ENCODE results near the gene SDCCAG8.

Gene SDCCAG8

GRCh38 chr1:243420016-243420945, 164.4 kb downstream of the SDCCAG8 start:
- no peak for DNase-seq (ENCODE audit: low read depth, low spot score)

- DNase-seq (ENCODE audit: low read depth, low spot score): no peak
Observed at GRCh38 chr1:243420946-243421685, 165.3 kb downstream of the SDCCAG8 start.

GRCh38 chr1:243421784-243422183, 165.9 kb downstream of the SDCCAG8 start:
- DNase-seq (ENCODE audit: low read depth, low spot score): peak; percentile 11

- no peak for DNase-seq (ENCODE audit: low read depth, low spot score)
Observed at GRCh38 chr1:243422362-243422761, 166.5 kb downstream of the SDCCAG8 start.

- no peak for DNase-seq (ENCODE audit: low read depth, low spot score)
Observed at GRCh38 chr1:243428084-243428483, 172.2 kb downstream of the SDCCAG8 start.

GRCh38 chr1:243428617-243429342, 172.9 kb downstream of the SDCCAG8 start:
- no peak for DNase-seq (ENCODE audit: low read depth, low spot score)

GRCh38 chr1:243431591-243431990, 175.8 kb downstream of the SDCCAG8 start:
- DNase-seq (ENCODE audit: low read depth, low spot score): no peak

GRCh38 chr1:243432136-243432535, 176.3 kb downstream of the SDCCAG8 start:
- no peak for DNase-seq (ENCODE audit: low read depth, low spot score)

- DNase-seq (ENCODE audit: low read depth, low spot score): no peak
Observed at GRCh38 chr1:243433737-243434370, 178.0 kb downstream of the SDCCAG8 start.

GRCh38 chr1:243434594-243434993, 178.8 kb downstream of the SDCCAG8 start:
- no peak for DNase-seq (ENCODE audit: low read depth, low spot score)

GRCh38 chr1:243435836-243436235, 180.0 kb downstream of the SDCCAG8 start:
- DNase-seq (ENCODE audit: low read depth, low spot score): no peak

- DNase-seq (ENCODE audit: low read depth, low spot score): no peak
Observed at GRCh38 chr1:243438146-243438545, 182.3 kb downstream of the SDCCAG8 start.

GRCh38 chr1:243438815-243439214, 183.0 kb downstream of the SDCCAG8 start:
- no peak for DNase-seq (ENCODE audit: low read depth, low spot score)

- no peak for DNase-seq (ENCODE audit: low read depth, low spot score)
Observed at GRCh38 chr1:243440406-243440805, 184.6 kb downstream of the SDCCAG8 start.

- no peak for DNase-seq (ENCODE audit: low read depth, low spot score)
Observed at GRCh38 chr1:243441601-243442000, 185.8 kb downstream of the SDCCAG8 start.

- no peak for DNase-seq (ENCODE audit: low read depth, low spot score)
Observed at GRCh38 chr1:243443557-243443956, 187.7 kb downstream of the SDCCAG8 start.

- DNase-seq (ENCODE audit: low read depth, low spot score): no peak
Observed at GRCh38 chr1:243447347-243447746, 191.5 kb downstream of the SDCCAG8 start.

- no peak for DNase-seq (ENCODE audit: low read depth, low spot score)
Observed at GRCh38 chr1:243447844-243448243, 192.0 kb downstream of the SDCCAG8 start.

GRCh38 chr1:243449373-243449772, 193.5 kb downstream of the SDCCAG8 start:
- DNase-seq (ENCODE audit: low read depth, low spot score): no peak

- no peak for DNase-seq (ENCODE audit: low read depth, low spot score)
Observed at GRCh38 chr1:243452092-243452491, 196.3 kb downstream of the SDCCAG8 start.

- no peak for DNase-seq (ENCODE audit: low read depth, low spot score)
Observed at GRCh38 chr1:243454328-243454997, 198.6 kb downstream of the SDCCAG8 start.

Measured in activated naive CD8-positive, alpha-beta T cell treated with anti-CD3 and anti-CD28 coated beads, Interleukin-2, amount 50 U/mL, for 16 hours (primary cell).